Gastroesophageal sphincter (tissue), 4 donors: Measurements from ENCODE around the gene INVS. TPM values are rescaled to one million over a fixed set of nuclear protein-coding genes. Genes with fewer than 3 reads are reported as not detected.

ENCODE experiments used
- ATAC-seq: fragments of 150-250 bp; one replicate; pipeline ENCODE4 v1.9.1; 2016; ENCODE audit warnings: mild to moderate bottlenecking, moderate library complexity
- H3K27ac ChIP-seq, 4 donors: fragments of 200-600 bp; sonication (generic) in 3 of 4; 1 replicate in 3 of 4; 2 replicates in 1 of 4; pipeline ENCODE4 v1.5.1; 2016 to 2019
- H3K27me3 ChIP-seq: fragments of 200-600 bp; sonication (generic); one replicate; pipeline ENCODE4 v1.5.1; 2019
- H3K36me3 ChIP-seq, 2 donors: fragments of 200-600 bp; sonication (generic); one replicate each; pipeline ENCODE4 v1.5.1; 2019; ENCODE audit warnings: control low read depth in 1 of 2
- H3K4me1 ChIP-seq, 3 donors: fragments of 200-600 bp; sonication (generic); 1 replicate in 2 of 3; 2 replicates in 1 of 3; pipeline ENCODE4 v1.5.1; 2016 to 2019; ENCODE audit warnings: control low read depth in 2 of 3
- H3K4me3 ChIP-seq, 2 donors: fragments of 200-600 bp; sonication (generic); one replicate each; pipeline ENCODE4 v1.5.1; 2019; ENCODE audit warnings: mild to moderate bottlenecking in 1 of 2, moderate library complexity in 1 of 2
- H3K9me3 ChIP-seq, 3 donors: fragments of 200-600 bp; sonication (generic); one replicate each; pipeline ENCODE4 v1.5.1; 2017 to 2019; ENCODE audit warnings: control low read depth in 2 of 3
- CTCF ChIP-seq, 4 experiments: fragments of 200-600 bp in 2 of 4; fragments of 450-650 bp in 2 of 4; sonication (generic) in 1 of 4; IDR thresholded peaks; one replicate each; pipeline ENCODE4 v1.5.1; 2017 to 2019; ENCODE audit warnings: antibody characterized with exemption in 4 of 4, mild to moderate bottlenecking in 2 of 4, moderate library complexity in 2 of 4
- EP300 ChIP-seq: sonication (generic); formaldehyde crosslinking; IDR thresholded peaks from one replicate; pipeline ENCODE4 v1.6.1; 2017; ENCODE audit warnings: antibody characterized with exemption, mild to moderate bottlenecking
- POLR2A ChIP-seq, 2 donors: fragments of 450-650 bp; IDR thresholded peaks; one replicate each; pipeline ENCODE4 v1.6.1; 2017; ENCODE audit warnings: antibody characterized with exemption in 2 of 2, mild to moderate bottlenecking in 2 of 2, moderate library complexity in 1 of 2
- POLR2AphosphoS5 ChIP-seq: sonication (generic); formaldehyde crosslinking; IDR thresholded peaks from one replicate; pipeline ENCODE4 v1.6.1; 2017; ENCODE audit warnings: antibody characterized with exemption
- WGBS, 2 donors: methylation state at CpG; one replicate each; pipeline ENCODE4 v1.1.5; 2018; ENCODE audit warnings: low coverage in 1 of 2; 5-methylcytosine and 5-hydroxymethylcytosine counted together
- total RNA-seq, 4 donors: library from RNA; depleted of rRNA; stranded (reverse); fragments of >200 nt; gene quantifications; one replicate each; pipeline ENCODE4 v1.1.0, GENCODE V29; 2016

The INVS gene
- total RNA-seq, 4 donors from 2014 or later: 18.3 to 35.0 (median 25.6) TPM

DNA sequence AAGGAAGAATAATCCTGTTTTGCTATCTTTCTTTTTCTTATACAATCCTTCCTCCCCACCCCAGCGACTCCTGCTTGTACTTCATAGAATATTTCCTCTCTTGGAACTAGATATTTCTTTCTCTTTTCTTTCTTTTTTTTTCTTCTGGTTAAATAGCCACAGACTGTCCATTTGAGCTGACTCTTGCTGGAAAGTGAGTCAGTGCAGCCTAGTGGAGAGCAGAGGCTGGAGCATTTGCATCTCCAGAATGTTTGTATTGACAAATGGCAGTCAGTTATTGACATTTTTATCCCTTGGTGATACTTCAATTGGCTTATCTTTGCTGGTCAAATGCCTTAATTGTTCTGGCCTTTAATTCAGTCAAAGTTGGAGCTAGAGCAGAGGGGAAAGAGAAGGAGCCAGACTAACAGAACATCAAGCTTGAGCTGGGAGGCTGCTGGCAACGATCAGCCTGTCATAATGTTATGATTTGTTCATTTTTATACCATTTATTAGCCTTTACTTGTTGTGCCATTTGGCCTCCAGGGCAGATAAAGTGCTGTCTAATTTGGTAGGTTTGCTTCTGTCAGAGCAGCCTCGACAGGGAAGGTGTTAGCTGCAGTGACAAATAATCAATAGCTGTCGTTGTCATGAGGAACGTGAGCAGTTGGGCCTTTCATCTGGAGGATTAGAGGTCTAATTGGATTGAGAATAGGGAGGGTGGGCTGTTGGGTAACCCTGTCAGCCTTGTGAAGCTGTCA, 69.0 kb downstream of the INVS start:
- no peak overlapping the region for H3K4me3 ChIP-seq
- H3K27ac ChIP-seq: no peak overlapping the region
- no peaks in the 10 kb centered on the region for H3K27me3 ChIP-seq
- no peaks in the 10 kb centered on the region for H3K9me3 ChIP-seq
- WGBS, 2 donors: 37 to 41% methylated on average over 5 of the region's 5 CpGs
- TF ChIP-seq EP300 (no peak), POLR2AphosphoS5 (no peak), POLR2A (IDR thresholded peaks at IDR 0.05) (no peak), CTCF (IDR thresholded peaks at IDR 0.05) (no peak)
- peaks cover 0 to 6% (median 0%) of the 10 kb centered on the region in 3 donors for H3K4me1 ChIP-seq
- H3K36me3 ChIP-seq: peaks cover 0 to 4% of the 10 kb centered on the region in 2 donors
- ATAC-seq: no peak

- Histone ChIP-seq H3K9me3 (peaks cover 0 to 4% (median 0%) of the 10 kb centered on the region in 3 donors), H3K27me3 (no peaks in the 10 kb centered on the region), H3K27ac (no peak overlapping the region), H3K4me3 (no peak overlapping the region), H3K4me1 (peaks cover 0 to 6% (median 0%) of the 10 kb centered on the region in 3 donors), H3K36me3 (peaks cover 0 to 17% of the 10 kb centered on the region in 2 donors)
- no peak for TF ChIP-seq POLR2A (IDR thresholded peaks at IDR 0.05)
- no peak for TF ChIP-seq POLR2AphosphoS5
- TF ChIP-seq CTCF (IDR thresholded peaks at IDR 0.05): no peak
- TF ChIP-seq EP300: no peak
- no peak for ATAC-seq
Measured at GRCh38 chr9:100170085-100170484, 71.0 kb downstream of the INVS start.

- H3K4me3 ChIP-seq: no peak overlapping the region
- H3K27me3 ChIP-seq: no peaks in the 10 kb centered on the region
- no peak for ATAC-seq
- peaks cover 0 to 4% (median 0%) of the 10 kb centered on the region in 3 donors for H3K9me3 ChIP-seq
- peaks cover 0 to 22% of the 10 kb centered on the region in 2 donors for H3K36me3 ChIP-seq
- no peak overlapping the region for H3K27ac ChIP-seq
- H3K4me1 ChIP-seq: peaks cover 0 to 6% (median 0%) of the 10 kb centered on the region in 3 donors
- TF ChIP-seq CTCF (IDR thresholded peaks at IDR 0.05) (no peak), EP300 (no peak), POLR2A (IDR thresholded peaks at IDR 0.05) (no peak), POLR2AphosphoS5 (no peak)
Measured at GRCh38 chr9:100170556-100170955, 71.5 kb downstream of the INVS start.

GRCh38 chr9:100186356-100186755, 87.3 kb downstream of the INVS start:
- TF ChIP-seq CTCF (IDR thresholded peaks at IDR 0.05): no peak
- TF ChIP-seq EP300: no peak
- no peak for TF ChIP-seq POLR2A (IDR thresholded peaks at IDR 0.05)
- no peak overlapping the region for H3K27ac ChIP-seq
- no peaks in the 10 kb centered on the region for H3K36me3 ChIP-seq
- no peaks in the 10 kb centered on the region for H3K27me3 ChIP-seq
- ATAC-seq: no peak
- H3K9me3 ChIP-seq: peaks cover 0 to 57% (median 3%) of the 10 kb centered on the region in 3 donors
- H3K4me3 ChIP-seq: no peak overlapping the region
- no peaks in the 10 kb centered on the region for H3K4me1 ChIP-seq
- 85 to 100% methylated on average over 1 of the region's 1 CpG for WGBS, 2 donors

- H3K27me3 ChIP-seq: no peaks in the 10 kb centered on the region
- no peak overlapping the region for H3K27ac ChIP-seq
- H3K4me1 ChIP-seq: no peaks in the 10 kb centered on the region
- no peak overlapping the region for H3K4me3 ChIP-seq
- TF ChIP-seq POLR2AphosphoS5 (no peak), EP300 (no peak), CTCF (IDR thresholded peaks at IDR 0.05) (no peak), POLR2A (IDR thresholded peaks at IDR 0.05) (no peak)
- 78 to 95% methylated on average over 2 of the region's 2 CpGs for WGBS, 2 donors
- ATAC-seq: no peak
- H3K36me3 ChIP-seq: peaks cover 0 to 16% of the 10 kb centered on the region in 2 donors
- peaks cover 0 to 65% (median 3%) of the 10 kb centered on the region in 3 donors for H3K9me3 ChIP-seq
Measured at GRCh38 chr9:100190339-100190738, 91.3 kb downstream of the INVS start.
